Testis (tissue), 5 donors: ENCODE data around the gene RGS4. TPM values are rescaled to one million over a fixed set of nuclear protein-coding genes. Genes with fewer than 3 reads are reported as not detected.

Experiments
- DNase-seq: peaks from one replicate; pipeline ENCODE4 v3.0.0-alpha.2; 2019
- H3K27ac ChIP-seq, 2 donors: fragments of 200-600 bp; sonication (generic); one replicate each; pipeline ENCODE4 v1.5.1; 2019
- H3K27me3 ChIP-seq: fragments of 200-600 bp; sonication (generic); one replicate; pipeline ENCODE4 v1.5.1; 2019
- H3K36me3 ChIP-seq: fragments of 200-600 bp; sonication (generic); one replicate; pipeline ENCODE4 v1.5.1; 2017; ENCODE audit warnings: low read depth; ENCODE audit errors: missing control alignments
- H3K4me1 ChIP-seq: fragments of 200-600 bp; sonication (generic); one replicate; pipeline ENCODE4 v1.5.1; 2019
- H3K4me3 ChIP-seq, 2 donors: fragments of 200-600 bp; sonication (generic); one replicate each; pipeline ENCODE4 v1.5.1; 2017 to 2019
- H3K9me3 ChIP-seq: fragments of 200-600 bp; sonication (generic); one replicate; pipeline ENCODE4 v1.5.1; 2017
- POLR2A ChIP-seq: fragments of 450-650 bp; IDR thresholded peaks from one replicate; pipeline ENCODE4 v1.6.1; 2017; ENCODE audit warnings: antibody characterized with exemption, mild to moderate bottlenecking, moderate library complexity
- whole genome bisulfite sequencing, 2 donors: methylation state at CpG; one replicate each; pipeline ENCODE4 v1.1.5; 2018; 5-methylcytosine and 5-hydroxymethylcytosine counted together
- intact Hi-C: fragments of 100-400 bp; cut with DNase I; formaldehyde crosslinking; loops from one replicate; pipeline ENCODE4 v1.15.1; 2023; ENCODE audit warnings: low total_unique reads
- long read RNA-seq, 2 donors: transcript quantifications; one replicate each; lab custom pipeline, GENCODE V29; 2026
- polyA plus RNA-seq: library from polyadenylated mRNA; stranded (reverse); fragments of 350-450 nt; fragmentation: Illumina TruSeq; extraction: RNeasy Lipid Tissue Mini Kit (QIAGEN cat#74804); gene quantifications from one replicate; pipeline ENCODE4 v1.2.3, GENCODE V29; 2014; ENCODE audit warnings: low read depth, low replicate concordance; ENCODE audit not compliant: insufficient read depth
- total RNA-seq, 2 donors: library from RNA; depleted of rRNA; stranded (reverse); fragments of >200 nt; gene quantifications; one replicate each; pipeline ENCODE4 v1.2.3, GENCODE V29; 2016
- TF ChIP-seq, protein P1 (sequence below), 3 experiments: fragments of 450-650 bp in 2 of 3; fragments of 200-600 bp in 1 of 3; sonication (generic) in 1 of 3; IDR thresholded peaks; one replicate each; pipeline ENCODE4 v1.5.1; 2016 to 2019; ENCODE audit warnings: antibody characterized with exemption in 3 of 3, mild to moderate bottlenecking in 2 of 3, moderate library complexity in 1 of 3

The RGS4 gene
- total RNA-seq, result 1 to 10 TPM; 3.4 to 3.5 TPM
- 8.9 TPM for polyA plus RNA-seq
- long read RNA-seq, donor 1, partial matches to known transcripts, result 0 of 1 reads
- long read RNA-seq, donor 1, other reads (novel, unspliced or antisense), result 0 of 1 reads
- long read RNA-seq, donor 2, result 0 reads

DNA sequence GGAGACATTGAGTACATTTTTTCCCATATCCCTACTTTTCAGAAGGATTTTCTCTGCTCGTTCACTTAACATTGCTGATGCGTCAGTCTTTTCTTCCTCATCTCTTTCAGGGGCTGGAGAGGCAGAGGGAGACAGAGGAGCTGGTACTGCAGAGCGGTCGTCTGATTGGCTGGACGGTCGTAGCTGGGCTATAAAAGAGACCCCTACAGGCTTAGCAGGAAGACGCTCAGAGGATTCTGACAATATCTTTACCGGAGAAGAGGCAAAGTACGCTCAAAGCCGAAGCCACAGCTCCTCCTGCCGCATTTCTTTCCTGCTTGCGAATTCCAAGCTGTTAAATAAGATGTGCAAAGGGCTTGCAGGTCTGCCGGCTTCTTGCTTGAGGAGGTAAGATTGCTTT lies at the start of gene RGS4:
RGS4 (plus strand) TSS at position 220 of the 400 bp plus-strand sequence; CDS start at position 344, 124 bp downstream.
- 1 to 4% methylated on average over 13 of the region's 13 CpGs for WGBS, 2 donors
- no peaks in the 10 kb centered on the region for H3K4me1 ChIP-seq
- peak; percentile 81 for DNase-seq
- H3K4me3 ChIP-seq, result no peak within 1 kb of the TSS
- H3K27ac ChIP-seq, result no peak within 1 kb of the TSS
- no peaks in the 10 kb centered on the region for H3K9me3 ChIP-seq
- no peaks in the 10 kb centered on the region for H3K36me3 ChIP-seq
- H3K27me3 ChIP-seq, result no peaks in the 10 kb centered on the region
- no peak for TF ChIP-seq POLR2A
- TF ChIP-seq, protein P1, sequence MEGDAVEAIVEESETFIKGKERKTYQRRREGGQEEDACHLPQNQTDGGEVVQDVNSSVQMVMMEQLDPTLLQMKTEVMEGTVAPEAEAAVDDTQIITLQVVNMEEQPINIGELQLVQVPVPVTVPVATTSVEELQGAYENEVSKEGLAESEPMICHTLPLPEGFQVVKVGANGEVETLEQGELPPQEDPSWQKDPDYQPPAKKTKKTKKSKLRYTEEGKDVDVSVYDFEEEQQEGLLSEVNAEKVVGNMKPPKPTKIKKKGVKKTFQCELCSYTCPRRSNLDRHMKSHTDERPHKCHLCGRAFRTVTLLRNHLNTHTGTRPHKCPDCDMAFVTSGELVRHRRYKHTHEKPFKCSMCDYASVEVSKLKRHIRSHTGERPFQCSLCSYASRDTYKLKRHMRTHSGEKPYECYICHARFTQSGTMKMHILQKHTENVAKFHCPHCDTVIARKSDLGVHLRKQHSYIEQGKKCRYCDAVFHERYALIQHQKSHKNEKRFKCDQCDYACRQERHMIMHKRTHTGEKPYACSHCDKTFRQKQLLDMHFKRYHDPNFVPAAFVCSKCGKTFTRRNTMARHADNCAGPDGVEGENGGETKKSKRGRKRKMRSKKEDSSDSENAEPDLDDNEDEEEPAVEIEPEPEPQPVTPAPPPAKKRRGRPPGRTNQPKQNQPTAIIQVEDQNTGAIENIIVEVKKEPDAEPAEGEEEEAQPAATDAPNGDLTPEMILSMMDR (IDR thresholded peaks at IDR 0.05), result peak; percentile 8 to 41 (median 31)
- intact Hi-C loops, result no loop called here

DNA sequence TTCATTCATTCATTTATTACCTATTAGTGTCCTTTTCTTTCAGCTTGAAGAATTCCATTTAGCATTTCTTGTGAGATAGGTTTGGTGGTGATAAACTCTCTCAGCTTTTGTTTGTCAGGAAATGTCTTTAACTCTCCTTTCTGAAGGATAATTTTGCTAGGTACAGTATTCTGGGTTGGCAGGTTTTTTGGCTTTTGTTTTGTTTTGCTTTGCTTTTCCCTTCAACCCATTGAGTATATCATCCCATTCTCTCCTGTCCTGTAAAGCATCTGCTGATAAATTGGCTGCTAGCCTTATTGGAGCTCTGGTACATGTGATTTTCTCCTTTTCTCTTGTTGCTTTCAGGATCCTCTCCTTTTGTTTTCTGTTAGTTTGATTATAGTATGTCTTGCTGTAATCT lies 47.0 kb upstream of the RGS4 start:
- TF ChIP-seq POLR2A, result no peak
- TF ChIP-seq, protein P1 (IDR thresholded peaks at IDR 0.05), result no peak
- Histone ChIP-seq H3K27me3 (no peaks in the 10 kb centered on the region), H3K27ac (no peak overlapping the region), H3K4me3 (no peak overlapping the region), H3K36me3 (no peaks in the 10 kb centered on the region), H3K9me3 (no peaks in the 10 kb centered on the region), H3K4me1 (no peaks in the 10 kb centered on the region)
- intact Hi-C loops, result no loop called here
- DNase-seq, result no peak

DNA sequence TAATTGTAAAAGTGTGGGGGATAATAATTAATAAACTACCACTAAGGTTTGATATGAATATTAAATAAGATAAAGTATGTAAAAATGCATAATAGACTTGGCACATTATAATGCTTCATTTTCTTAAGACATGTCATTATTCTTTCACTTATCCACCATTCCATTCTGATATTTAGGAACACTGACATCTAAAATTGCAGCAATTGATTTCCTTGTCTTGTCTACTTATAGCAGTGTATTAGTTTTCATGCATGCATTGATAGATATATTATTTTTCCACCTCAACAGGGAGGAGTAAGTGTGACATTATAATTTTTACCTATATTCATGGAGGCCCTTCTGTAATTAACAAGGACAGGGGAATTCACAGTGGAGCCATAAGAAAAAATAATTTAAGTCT lies 41.6 kb upstream of the RGS4 start:
- Histone ChIP-seq H3K27ac (no peak overlapping the region), H3K4me1 (no peaks in the 10 kb centered on the region), H3K36me3 (no peaks in the 10 kb centered on the region), H3K27me3 (no peaks in the 10 kb centered on the region), H3K9me3 (no peaks in the 10 kb centered on the region), H3K4me3 (no peak overlapping the region)
- DNase-seq, result no peak
- TF ChIP-seq POLR2A, result no peak
- TF ChIP-seq, protein P1 (IDR thresholded peaks at IDR 0.05), result no peak
- intact Hi-C loops, result no loop called here

DNA sequence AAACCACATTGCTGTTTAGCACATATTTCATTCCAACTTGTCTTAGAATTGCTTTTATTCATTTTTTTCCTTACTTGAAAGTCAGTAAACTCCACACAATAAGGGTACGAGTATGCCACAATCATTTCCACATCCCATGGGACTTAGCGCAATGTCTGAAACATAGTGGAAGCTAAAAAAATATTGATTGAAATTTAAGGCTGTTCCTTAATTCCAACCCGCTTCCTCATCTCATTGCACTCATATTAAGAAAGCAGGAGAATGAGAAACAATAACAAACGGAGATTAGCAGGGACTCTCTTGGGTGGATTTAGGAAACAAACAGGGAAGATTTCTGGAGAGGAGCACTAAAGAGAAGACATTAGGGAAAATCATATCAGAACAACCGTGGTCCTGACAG lies 39.3 kb upstream of the RGS4 start:
- Histone ChIP-seq H3K9me3 (no peaks in the 10 kb centered on the region), H3K36me3 (no peaks in the 10 kb centered on the region), H3K27ac (peak overlapping the region; percentile 56 to 68), H3K27me3 (no peaks in the 10 kb centered on the region), H3K4me3 (no peak overlapping the region), H3K4me1 (no peaks in the 10 kb centered on the region)
- intact Hi-C loops, result no loop called here
- TF ChIP-seq, protein P1 (IDR thresholded peaks at IDR 0.05), result no peak
- TF ChIP-seq POLR2A, result no peak
- no peak for DNase-seq
- WGBS, 2 donors, result 86 to 87% methylated on average over 5 of the region's 5 CpGs
